Fibroblast of pulmonary artery (primary cell): ENCODE measurements around the gene SNRPF.
"Not testable (repeated sequence)": the region's sequence is repeated elsewhere in the genome, so short reads cannot be mapped to it uniquely, and the experiment has no call there.

Experiments used
- DNase-seq: peaks from one replicate; pipeline ENCODE4 v3.0.0-alpha.2; 2010; ENCODE audit warnings: low read depth
- H3K4me3 ChIP-seq: replicated peaks from 2 replicates; pipeline ENCODE4 v1.5.1; 2011; ENCODE audit warnings: low read depth, mild to moderate bottlenecking, control low read depth, low read length, moderate library complexity
- CTCF ChIP-seq: IDR thresholded peaks from 2 replicates; pipeline ENCODE4 v1.5.1; 2011; ENCODE audit warnings: mild to moderate bottlenecking, control low read depth, low read length, inconsistent platforms; ENCODE audit errors: missing control alignments

SNRPF gene

GRCh38 chr12:95830335-95831089 lies 28.2 kb upstream of the SNRPF start:
- no peak for DNase-seq
- H3K4me3 ChIP-seq: no peak overlapping the region
- TF ChIP-seq CTCF: no peak

- no peak for DNase-seq
- no peak for TF ChIP-seq CTCF
- H3K4me3 ChIP-seq: no peak overlapping the region
Measured at GRCh38 chr12:95834572-95834971, 24.2 kb upstream of the SNRPF start.

GRCh38 chr12:95836185-95836609 lies 22.6 kb upstream of the SNRPF start:
- H3K4me3 ChIP-seq: no peak overlapping the region
- no peak for TF ChIP-seq CTCF
- DNase-seq: peak; percentile 49

- no peak overlapping the region for H3K4me3 ChIP-seq
- peak; percentile 27 for DNase-seq
Measured at GRCh38 chr12:95836630-95837239, 22.0 kb upstream of the SNRPF start.

GRCh38 chr12:95837240-95838038 lies 21.3 kb upstream of the SNRPF start:
- H3K4me3 ChIP-seq: no peak overlapping the region
- DNase-seq: no peak
- TF ChIP-seq CTCF: no peak

More at GRCh38 chr12:95836630-95837239, 22.0 kb upstream of the SNRPF start:
- TF ChIP-seq CTCF: no peak

GRCh38 chr12:95838125-95838524 lies 20.6 kb upstream of the SNRPF start:
- H3K4me3 ChIP-seq: no peak overlapping the region
- no peak for TF ChIP-seq CTCF
- DNase-seq: no peak

GRCh38 chr12:95842426-95842825 lies 16.3 kb upstream of the SNRPF start:
- not testable (repeated sequence) for H3K4me3 ChIP-seq, DNase-seq
